Spleen (tissue), 7 donors: ENCODE measurements around the gene TPCN2.

Experiments used
- CTCF ChIP-seq, 11 experiments: fragments of 200-600 bp in 7 of 11; fragments of 450-650 bp in 4 of 11; sonication (generic) in 4 of 11; IDR thresholded peaks in 8 of 11; conservative IDR thresholded peaks in 3 of 11; 1 replicate in 7 of 11; 2 replicates in 4 of 11; pipeline versions ENCODE4 v1.4.0 to v1.8.0; 2016 to 2021; ENCODE audit warnings: antibody characterized with exemption in 11 of 11, inconsistent platforms in 4 of 11, mild to moderate bottlenecking in 1 of 11
- POLR2AphosphoS5 ChIP-seq, 3 donors: sonication (generic); formaldehyde crosslinking; IDR thresholded peaks; one replicate each; pipeline ENCODE4 v1.5.1; 2017; ENCODE audit warnings: antibody characterized with exemption in 3 of 3
- donor health status: DM: no; HTN: no; CAD: no; lungs with moderate emphysema.
- donor health status: DM: no; HTN: no; CAD: no.
- donor health status: DM: no; HTN: no; CAD: no.

GRCh38 chr11:69094915-69095290 lies 46.2 kb downstream of the TPCN2 start:
- no peak for TF ChIP-seq POLR2AphosphoS5 (IDR thresholded peaks at IDR 0.05)
- TF ChIP-seq CTCF (IDR thresholded peaks at IDR 0.05 in 8 of 11, conservative IDR thresholded peaks at IDR 0.05 in 3 of 11) = no peak
